GM19395 (cell line): ENCODE measurements around the gene SAA1.
A peak's percentile ranks its signal among the peaks of the same experiment; 100 is the strongest.
"Not testable (repeated sequence)": the region's sequence is repeated elsewhere in the genome, so short reads cannot be mapped to it uniquely, and the experiment has no call there.

Source experiments
- ATAC-seq: cut with Tn5 transposase; IDR thresholded peaks from one replicate; pipeline ENCODE4 v1.9.1; 2021; ENCODE audit warnings: mild to moderate bottlenecking, moderate library complexity; ENCODE audit not compliant: unreplicated experiment

Gene SAA1

DNA sequence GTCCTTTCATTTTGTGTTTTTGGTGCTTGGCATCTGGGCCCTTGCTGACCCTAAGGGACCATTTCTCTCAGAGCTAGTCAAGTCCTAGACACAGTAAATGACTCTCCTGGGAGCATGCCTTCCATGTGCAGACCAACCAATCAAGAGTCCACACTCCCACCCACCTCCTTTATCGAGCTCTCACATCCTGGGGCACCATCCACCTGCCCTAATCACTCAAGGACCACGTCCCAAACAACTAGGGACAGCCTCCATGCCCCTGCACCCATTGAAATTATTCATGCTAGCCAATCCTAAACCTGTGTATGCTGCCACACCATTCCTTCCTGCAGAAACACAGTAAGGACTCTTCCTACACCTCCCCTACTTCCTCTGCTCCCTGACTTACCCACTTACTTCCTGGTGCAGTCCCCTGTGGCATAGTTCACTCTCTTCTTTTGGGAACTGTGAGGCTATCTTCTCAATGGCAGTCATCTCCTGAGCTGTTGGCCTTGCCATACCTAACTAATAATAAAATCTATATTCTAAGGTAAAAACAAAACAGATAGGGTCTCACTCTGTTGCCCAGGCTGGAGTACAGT, 11.2 kb upstream of the SAA1 start:
- ATAC-seq, result no peak

- ATAC-seq, result no peak
Observed at GRCh38 chr11:18259259-18259658, 6.8 kb upstream of the SAA1 start.

GRCh38 chr11:18261721-18262120, 4.3 kb upstream of the SAA1 start:
- no peak for ATAC-seq

- ATAC-seq, result not testable (repeated sequence)
Observed at GRCh38 chr11:18262681-18263350, 3.2 kb upstream of the SAA1 start.

- ATAC-seq, result peak; percentile 50
Observed at GRCh38 chr11:18264035-18264434, 2.0 kb upstream of the SAA1 start.

GRCh38 chr11:18264677-18265555, 1.1 kb upstream of the SAA1 start:
- ATAC-seq, result no peak

DNA sequence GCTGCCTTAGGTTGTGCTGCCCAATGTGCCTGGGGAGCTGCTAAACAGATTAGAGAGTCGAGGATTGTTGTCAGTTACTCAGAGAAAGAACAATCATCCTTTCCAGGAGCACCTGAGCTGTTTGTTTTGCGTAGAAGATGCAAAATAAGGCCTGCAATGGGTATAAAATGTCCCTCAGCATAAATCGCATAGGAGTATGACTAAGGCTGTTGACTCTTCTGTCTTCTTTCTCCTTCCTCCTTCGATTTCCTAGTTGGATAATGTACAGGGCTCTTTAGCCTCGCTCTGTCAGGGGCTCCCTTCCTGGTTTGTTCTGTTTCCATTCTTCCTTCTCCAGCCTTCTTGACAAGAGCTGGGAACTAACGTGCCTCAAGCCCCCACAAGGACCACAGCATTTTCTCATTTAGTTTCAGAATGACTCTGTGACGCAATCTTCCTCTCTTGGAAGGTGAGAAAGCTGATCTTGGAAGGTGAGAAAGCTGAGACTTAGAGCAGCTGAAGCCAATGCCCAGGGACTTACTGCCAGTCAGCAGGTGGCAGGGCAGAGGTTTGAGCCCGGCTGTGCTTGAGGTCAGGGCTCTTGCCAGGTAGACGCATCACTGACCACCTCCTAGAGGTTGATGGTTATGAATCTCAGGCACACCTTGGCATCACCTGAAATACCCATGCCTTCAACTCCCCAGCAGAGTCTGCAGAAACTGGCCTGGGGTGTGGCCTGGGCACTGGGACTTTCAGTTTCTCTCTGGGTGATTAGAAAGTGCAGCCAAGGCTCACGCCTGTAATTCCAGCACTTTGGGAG, 1.5 kb downstream of the SAA1 start:
- peak; percentile 65 for ATAC-seq

DNA sequence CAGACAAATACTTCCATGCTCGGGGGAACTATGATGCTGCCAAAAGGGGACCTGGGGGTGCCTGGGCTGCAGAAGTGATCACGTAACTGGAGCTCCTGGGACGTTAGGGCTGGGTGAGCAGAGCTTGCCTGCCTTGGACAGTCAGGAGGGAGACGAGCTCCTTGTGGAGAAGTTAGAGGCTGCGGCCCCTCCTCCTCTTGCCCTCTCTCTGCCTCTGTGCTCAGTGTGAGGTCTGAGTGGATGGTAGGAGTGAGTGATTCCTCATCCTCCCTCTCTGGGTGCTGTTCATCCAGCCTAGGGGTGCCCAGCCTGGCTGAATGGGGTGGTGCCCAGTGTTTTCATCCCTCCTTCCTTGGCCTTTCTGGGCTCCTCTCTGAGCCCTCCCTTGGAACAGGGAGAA, 3.2 kb downstream of the SAA1 start:
- not testable (repeated sequence) for ATAC-seq

- ATAC-seq, result no peak
Observed at GRCh38 chr11:18270102-18270501, 4.0 kb downstream of the SAA1 start.

DNA sequence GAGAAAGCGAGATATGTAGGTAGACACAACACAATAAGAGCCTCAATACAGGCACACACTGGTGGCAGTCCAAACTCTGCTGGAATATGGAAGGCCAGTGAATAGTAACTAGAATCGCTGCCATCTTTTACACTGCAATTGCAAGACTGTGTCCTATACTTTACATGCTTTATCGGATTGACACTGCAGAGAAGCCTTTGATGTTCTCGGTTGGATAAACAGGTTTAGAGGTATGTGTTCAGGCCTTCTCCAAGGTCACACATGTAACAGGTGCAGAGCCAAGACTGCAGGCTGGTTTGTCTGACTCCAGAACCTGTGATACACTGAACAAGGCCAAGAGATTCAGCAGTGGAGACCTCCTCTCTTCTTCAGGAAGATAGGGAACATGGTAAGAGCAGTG, 5.1 kb downstream of the SAA1 start:
- no peak for ATAC-seq

DNA sequence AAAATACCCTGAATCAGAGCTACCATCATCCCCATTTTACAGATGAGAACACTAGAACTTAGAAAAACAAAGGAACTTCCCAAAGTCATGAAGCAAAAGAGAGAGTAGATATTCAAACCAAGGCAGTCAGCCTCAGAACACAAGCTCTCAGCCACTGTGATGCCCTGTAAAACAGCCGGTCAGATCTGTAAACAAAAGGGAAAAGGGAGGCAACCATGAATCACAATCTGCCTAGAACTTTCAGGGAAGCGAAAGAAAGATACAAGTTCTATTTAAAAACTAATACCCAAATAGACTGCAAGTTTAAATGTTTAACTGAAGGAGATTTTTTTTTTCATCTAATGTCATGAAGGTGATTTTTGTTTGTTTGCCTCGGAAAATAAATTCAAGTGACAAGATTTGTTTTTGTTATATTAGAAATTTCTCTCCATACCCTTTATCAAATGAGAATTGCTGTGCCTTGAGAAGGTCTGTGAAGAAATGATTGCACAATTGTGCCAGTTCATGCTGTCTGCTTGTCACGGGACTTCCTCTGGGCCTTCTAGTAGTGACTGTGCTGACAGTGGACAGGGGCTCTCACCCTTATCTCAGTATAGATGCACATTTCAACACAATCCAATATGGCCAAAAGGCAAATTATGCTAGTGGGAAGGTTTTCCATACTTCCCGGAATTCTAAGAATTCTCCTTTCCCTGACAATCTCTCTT, 11.7 kb downstream of the SAA1 start:
- ATAC-seq, result no peak

DNA sequence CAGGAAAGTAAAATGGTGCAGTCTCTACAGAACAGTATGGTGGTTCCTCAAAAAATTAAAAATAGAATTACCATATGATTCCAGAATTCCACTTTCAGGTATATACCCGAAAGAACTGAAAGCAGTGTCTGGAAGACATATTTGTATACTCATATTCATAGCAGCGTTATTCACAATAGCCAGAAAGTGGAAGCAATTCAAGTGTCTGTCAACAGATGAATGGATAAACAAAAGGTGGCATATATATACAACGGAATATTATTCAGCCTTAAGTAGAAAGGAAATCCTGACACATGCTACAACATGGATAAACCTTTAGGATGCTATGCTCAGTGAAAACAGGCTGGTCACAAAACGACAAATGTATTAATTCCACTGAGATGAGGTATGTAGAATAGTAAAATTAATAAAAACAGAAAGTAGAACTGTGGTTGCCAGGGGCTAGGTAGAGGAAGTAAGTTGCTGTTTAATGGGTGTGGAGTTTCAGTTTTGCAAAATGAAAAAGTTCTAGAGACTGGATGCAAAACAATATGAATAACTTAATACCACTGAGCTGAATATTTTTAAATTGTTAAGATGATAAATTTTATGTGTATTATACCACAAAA, 14.5 kb downstream of the SAA1 start:
- peak; percentile 92 for ATAC-seq

- no peak for ATAC-seq
Observed at GRCh38 chr11:18282626-18283025, 16.6 kb downstream of the SAA1 start.

DNA sequence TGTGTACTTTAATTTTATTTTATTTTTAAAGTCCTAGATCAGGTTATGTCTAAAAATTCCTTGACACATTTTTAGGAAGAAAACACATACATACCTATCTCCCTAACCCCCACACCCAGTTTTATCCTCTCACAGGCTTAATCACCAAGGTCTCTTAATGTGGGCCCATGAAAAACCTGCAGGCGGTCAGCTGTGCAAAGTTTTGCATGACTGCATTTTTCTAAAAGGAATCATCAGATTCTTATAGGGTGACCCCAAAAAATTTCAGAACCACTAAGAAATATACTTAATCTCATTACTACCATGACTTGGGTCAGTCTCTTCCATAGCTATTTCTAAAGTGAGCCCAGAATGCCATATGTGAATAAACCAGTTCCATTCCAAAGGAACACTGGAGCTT, 19.8 kb downstream of the SAA1 start:
- ATAC-seq, result no peak

GRCh38 chr11:18288911-18289310, 22.8 kb downstream of the SAA1 start:
- no peak for ATAC-seq

- peak; percentile 88 for ATAC-seq
Observed at GRCh38 chr11:18294862-18295261, 28.8 kb downstream of the SAA1 start.

GRCh38 chr11:18295316-18295715, 29.3 kb downstream of the SAA1 start:
- ATAC-seq, result no peak

GRCh38 chr11:18299721-18300120, 33.7 kb downstream of the SAA1 start:
- no peak for ATAC-seq

GRCh38 chr11:18304745-18305144, 38.7 kb downstream of the SAA1 start:
- no peak for ATAC-seq
